ENCODE results near the gene EEF1A1.

DNA sequence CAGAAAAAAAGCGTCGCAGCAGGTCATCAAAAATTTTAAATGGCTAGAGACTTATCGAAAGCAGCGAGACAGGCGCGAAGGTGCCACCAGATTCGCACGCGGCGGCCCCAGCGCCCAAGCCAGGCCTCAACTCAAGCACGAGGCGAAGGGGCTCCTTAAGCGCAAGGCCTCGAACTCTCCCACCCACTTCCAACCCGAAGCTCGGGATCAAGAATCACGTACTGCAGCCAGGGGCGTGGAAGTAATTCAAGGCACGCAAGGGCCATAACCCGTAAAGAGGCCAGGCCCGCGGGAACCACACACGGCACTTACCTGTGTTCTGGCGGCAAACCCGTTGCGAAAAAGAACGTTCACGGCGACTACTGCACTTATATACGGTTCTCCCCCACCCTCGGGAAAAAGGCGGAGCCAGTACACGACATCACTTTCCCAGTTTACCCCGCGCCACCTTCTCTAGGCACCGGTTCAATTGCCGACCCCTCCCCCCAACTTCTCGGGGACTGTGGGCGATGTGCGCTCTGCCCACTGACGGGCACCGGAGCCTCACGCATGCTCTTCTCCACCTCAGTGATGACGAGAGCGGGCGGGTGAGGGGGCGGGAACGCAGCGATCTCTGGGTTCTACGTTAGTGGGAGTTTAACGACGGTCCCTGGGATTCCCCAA is at the start of gene EEF1A1:
- TF ChIP-seq CTCF (IDR thresholded peaks at IDR 0.05; ENCODE audit: insufficient read depth, low read length, poor library complexity, severe bottlenecking), result no peak
- TF ChIP-seq EZH2phosphoT487 (conservative IDR thresholded peaks at IDR 0.05; ENCODE audit: low read length), result no peak
